GM12878 (cell line): ENCODE data around the gene BRD3. TPM values are rescaled to one million over a fixed set of nuclear protein-coding genes. Genes with fewer than 3 reads are reported as not detected.

ENCODE experiments used
- BMI1 ChIP-seq: fragments of 450-650 bp; IDR thresholded peaks from 2 replicates; pipeline ENCODE4 v1.6.1; 2016; ENCODE audit warnings: mild to moderate bottlenecking, moderate library complexity, borderline replicate concordance
- CHD1 ChIP-seq: IDR thresholded peaks from 2 replicates; pipeline ENCODE4 v1.6.1; 2012; ENCODE audit warnings: low read depth, low read length, improper control_type of control experiment
- CUX1 ChIP-seq: IDR thresholded peaks from 2 replicates; pipeline ENCODE4 v1.6.1; 2012; ENCODE audit warnings: improper control_type of control experiment, low read depth, low read length; ENCODE audit not compliant: insufficient replicate concordance
- E4F1 ChIP-seq: fragments of 450-650 bp; IDR thresholded peaks from 2 replicates; pipeline ENCODE4 v1.6.1; 2018; ENCODE audit warnings: borderline replicate concordance, mild to moderate bottlenecking; ENCODE audit not compliant: partially characterized antibody
- EED ChIP-seq: sonication (generic); IDR thresholded peaks from 2 replicates; pipeline ENCODE4 v1.6.1; 2016; ENCODE audit warnings: antibody characterized with exemption, low read depth
- HDAC6 ChIP-seq: fragments of 200-600 bp; sonication (generic); IDR thresholded peaks from one replicate; pipeline ENCODE4 v1.8.0; 2017; ENCODE audit warnings: antibody characterized with exemption; ENCODE audit not compliant: unreplicated experiment
- NR2C1 ChIP-seq: fragments of 450-650 bp; IDR thresholded peaks from 2 replicates; pipeline ENCODE4 v1.6.1; 2017; ENCODE audit warnings: antibody characterized with exemption, mild to moderate bottlenecking, moderate library complexity
- NR2F1 ChIP-seq: fragments of 450-650 bp; conservative IDR thresholded peaks from 2 replicates; pipeline ENCODE4 v1.6.1; 2017; ENCODE audit warnings: mild to moderate bottlenecking
- RBBP5 ChIP-seq: fragments of 200-600 bp; sonication (generic); conservative IDR thresholded peaks from 2 replicates; pipeline ENCODE4 v1.6.1; 2016
- SMC3 ChIP-seq: IDR thresholded peaks from 2 replicates; pipeline ENCODE4 v1.6.1; 2011; ENCODE audit warnings: low read length, improper control_type of control experiment, borderline replicate concordance
- SREBF1 ChIP-seq: IDR thresholded peaks from 2 replicates; pipeline ENCODE4 v1.6.1; 2012; ENCODE audit warnings: mild to moderate bottlenecking, low read length
- YBX1 ChIP-seq: fragments of 450-650 bp; IDR thresholded peaks from 2 replicates; pipeline ENCODE4 v1.6.1; 2016; ENCODE audit warnings: antibody characterized with exemption
- polyA plus RNA-seq, 11 experiments: library from polyadenylated mRNA; depleted of rRNA in 4 of 11; unstranded in 6 of 11; stranded (reverse) in 5 of 11; fragments of >200 nt; fragmentation: Nextera tagmentation in 4 of 11; fragmentation: Illumina TruSeq in 1 of 11; extraction: Ambion mirVana in 4 of 11; extraction: Trizol in 1 of 11; gene quantifications; 1 replicate in 1 of 11; 2 replicates in 10 of 11; pipeline versions ENCODE4 v1.2.1 to v1.2.3, GENCODE V29; 2011 to 2016; ENCODE audit warnings: inconsistent platforms in 2 of 11, missing spikeins in 2 of 11, low read depth in 1 of 11
- total RNA-seq, 4 experiments: library from RNA; depleted of rRNA in 3 of 4; stranded (reverse); fragments of >200 nt in 3 of 4; fragmentation: Illumina TruSeq in 1 of 4; extraction: Trizol in 1 of 4; gene quantifications; 2 replicates each; pipeline versions ENCODE4 v1.2.1 to v1.2.3, GENCODE V29; 2013 to 2021
- TF ChIP-seq, protein P1 (sequence below): fragments of 450-650 bp; formaldehyde crosslinking; IDR thresholded peaks from 2 replicates; pipeline ENCODE4 v1.4.0; 2022; ENCODE audit warnings: mild to moderate bottlenecking, moderate library complexity
- TF ChIP-seq, protein P2 (sequence below): fragments of 450-650 bp; IDR thresholded peaks from 2 replicates; pipeline ENCODE4 v1.6.1; 2017; ENCODE audit warnings: mild to moderate bottlenecking
- TF ChIP-seq, protein P3 (sequence below): IDR thresholded peaks from 2 replicates; pipeline ENCODE4 v1.6.1; 2012; ENCODE audit warnings: low read depth, low read length, improper control_type of control experiment

BRD3 gene
- total and polyA plus RNA-seq, 10 of the 15 experiments (the other 5 are each of a cell fraction or from before 2014, with no cell fraction given) = 0.53 to 20.8 (median 4.8) TPM

DNA sequence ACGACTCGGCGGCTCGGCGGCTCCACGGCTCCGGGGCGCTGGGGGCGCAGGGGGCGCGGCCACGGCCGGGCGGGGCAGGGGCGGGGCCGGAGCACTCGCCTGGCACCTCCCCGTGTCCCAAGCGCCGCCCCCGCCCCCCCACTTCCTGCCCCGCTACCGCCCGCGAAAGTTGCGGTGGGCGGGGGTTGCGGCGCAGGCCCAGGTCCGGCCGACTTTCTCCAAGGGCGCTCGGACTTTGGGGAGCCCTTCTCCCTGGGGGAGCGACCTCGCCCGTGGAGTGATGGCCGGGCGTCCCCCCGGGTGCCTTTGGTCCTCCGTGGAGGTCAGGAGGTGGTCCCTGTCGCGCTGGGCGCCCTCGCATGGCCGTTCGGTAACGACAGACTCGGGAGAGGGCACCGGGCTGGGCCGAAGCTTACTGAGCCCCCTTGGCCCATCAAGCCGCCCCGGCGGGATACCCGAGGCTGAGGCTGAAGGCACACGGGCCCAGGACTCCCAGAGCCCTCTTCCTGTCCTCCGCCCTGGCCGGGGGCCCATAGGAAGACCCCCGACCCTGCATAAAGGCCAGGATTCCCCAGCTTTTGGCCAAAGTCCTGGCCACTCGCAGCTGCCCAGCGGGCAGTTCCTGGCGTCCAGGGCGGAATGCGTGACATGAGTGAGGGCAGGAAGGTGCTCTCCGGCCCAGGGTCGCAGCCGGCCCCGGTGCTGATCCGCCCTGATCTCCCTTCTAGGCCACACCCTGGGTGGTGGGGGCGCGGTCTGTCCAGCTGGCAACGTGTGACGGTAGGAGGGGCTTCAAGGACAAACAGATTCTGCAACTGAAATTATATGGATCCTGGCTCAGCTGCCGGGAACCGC lies 74.8 kb downstream of the BRD3 start (continued):
- TF ChIP-seq, protein P1, sequence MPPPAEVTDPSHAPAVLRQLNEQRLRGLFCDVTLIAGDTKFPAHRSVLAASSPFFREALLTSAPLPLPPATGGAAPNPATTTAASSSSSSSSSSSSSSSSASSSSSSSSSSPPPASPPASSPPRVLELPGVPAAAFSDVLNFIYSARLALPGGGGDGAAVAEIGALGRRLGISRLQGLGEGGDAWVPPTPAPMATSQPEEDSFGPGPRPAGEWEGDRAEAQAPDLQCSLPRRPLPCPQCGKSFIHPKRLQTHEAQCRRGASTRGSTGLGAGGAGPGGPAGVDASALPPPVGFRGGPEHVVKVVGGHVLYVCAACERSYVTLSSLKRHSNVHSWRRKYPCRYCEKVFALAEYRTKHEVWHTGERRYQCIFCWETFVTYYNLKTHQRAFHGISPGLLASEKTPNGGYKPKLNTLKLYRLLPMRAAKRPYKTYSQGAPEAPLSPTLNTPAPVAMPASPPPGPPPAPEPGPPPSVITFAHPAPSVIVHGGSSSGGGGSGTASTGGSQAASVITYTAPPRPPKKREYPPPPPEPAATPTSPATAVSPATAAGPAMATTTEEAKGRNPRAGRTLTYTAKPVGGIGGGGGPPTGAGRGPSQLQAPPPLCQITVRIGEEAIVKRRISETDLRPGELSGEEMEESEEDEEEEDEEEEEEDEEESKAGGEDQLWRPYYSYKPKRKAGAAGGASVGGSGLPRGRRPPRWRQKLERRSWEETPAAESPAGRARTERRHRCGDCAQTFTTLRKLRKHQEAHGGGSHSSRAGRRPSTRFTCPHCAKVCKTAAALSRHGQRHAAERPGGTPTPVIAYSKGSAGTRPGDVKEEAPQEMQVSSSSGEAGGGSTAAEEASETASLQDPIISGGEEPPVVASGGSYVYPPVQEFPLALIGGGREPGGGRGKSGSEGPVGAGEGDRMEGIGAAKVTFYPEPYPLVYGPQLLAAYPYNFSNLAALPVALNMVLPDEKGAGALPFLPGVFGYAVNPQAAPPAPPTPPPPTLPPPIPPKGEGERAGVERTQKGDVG (CRISPR knock-in tag) = no peak
- TF ChIP-seq CHD1 (no peak), SMC3 (peak; percentile 48; the same call in 1 of the 2 replicates), NR2F1 (peak; percentile 91), BMI1 (no peak), CUX1 (no peak), NR2C1 (peak; percentile 20; the same call in 1 of the 2 replicates), RBBP5 (no peak), E4F1 (no peak), HDAC6 (no peak), SREBF1 (no peak), YBX1 (no peak), EED (no peak)
- TF ChIP-seq, protein P2, sequence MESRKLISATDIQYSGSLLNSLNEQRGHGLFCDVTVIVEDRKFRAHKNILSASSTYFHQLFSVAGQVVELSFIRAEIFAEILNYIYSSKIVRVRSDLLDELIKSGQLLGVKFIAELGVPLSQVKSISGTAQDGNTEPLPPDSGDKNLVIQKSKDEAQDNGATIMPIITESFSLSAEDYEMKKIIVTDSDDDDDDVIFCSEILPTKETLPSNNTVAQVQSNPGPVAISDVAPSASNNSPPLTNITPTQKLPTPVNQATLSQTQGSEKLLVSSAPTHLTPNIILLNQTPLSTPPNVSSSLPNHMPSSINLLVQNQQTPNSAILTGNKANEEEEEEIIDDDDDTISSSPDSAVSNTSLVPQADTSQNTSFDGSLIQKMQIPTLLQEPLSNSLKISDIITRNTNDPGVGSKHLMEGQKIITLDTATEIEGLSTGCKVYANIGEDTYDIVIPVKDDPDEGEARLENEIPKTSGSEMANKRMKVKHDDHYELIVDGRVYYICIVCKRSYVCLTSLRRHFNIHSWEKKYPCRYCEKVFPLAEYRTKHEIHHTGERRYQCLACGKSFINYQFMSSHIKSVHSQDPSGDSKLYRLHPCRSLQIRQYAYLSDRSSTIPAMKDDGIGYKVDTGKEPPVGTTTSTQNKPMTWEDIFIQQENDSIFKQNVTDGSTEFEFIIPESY = no peak
- TF ChIP-seq, protein P3, sequence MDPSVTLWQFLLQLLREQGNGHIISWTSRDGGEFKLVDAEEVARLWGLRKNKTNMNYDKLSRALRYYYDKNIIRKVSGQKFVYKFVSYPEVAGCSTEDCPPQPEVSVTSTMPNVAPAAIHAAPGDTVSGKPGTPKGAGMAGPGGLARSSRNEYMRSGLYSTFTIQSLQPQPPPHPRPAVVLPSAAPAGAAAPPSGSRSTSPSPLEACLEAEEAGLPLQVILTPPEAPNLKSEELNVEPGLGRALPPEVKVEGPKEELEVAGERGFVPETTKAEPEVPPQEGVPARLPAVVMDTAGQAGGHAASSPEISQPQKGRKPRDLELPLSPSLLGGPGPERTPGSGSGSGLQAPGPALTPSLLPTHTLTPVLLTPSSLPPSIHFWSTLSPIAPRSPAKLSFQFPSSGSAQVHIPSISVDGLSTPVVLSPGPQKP = no peak
